Mesenchymal stem cell (in vitro differentiated cells and primary cell): Measurements from ENCODE around the gene RFX1.

Experiments
- DNase-seq: peaks from one replicate; pipeline ENCODE4 v3.0.0-alpha.2; 2013
- H2AFZ ChIP-seq: one replicate; pipeline ENCODE4 v1.6.1; 2013; ENCODE audit warnings: low read depth, mild to moderate bottlenecking, control low read depth, inconsistent platforms, low read length, moderate library complexity
- H2AK5ac ChIP-seq: 2 replicates; pipeline ENCODE4 v1.6.1; 2013; ENCODE audit warnings: low read length, moderate library complexity, mild to moderate bottlenecking, inconsistent platforms; ENCODE audit not compliant: severe bottlenecking
- H2BK120ac ChIP-seq: one replicate; pipeline ENCODE4 v1.6.1; 2013; ENCODE audit warnings: low read depth, mild to moderate bottlenecking, inconsistent platforms, low read length, moderate library complexity
- H2BK12ac ChIP-seq, 2 experiments: one replicate each; pipeline ENCODE4 v1.6.1; 2013; ENCODE audit warnings: inconsistent platforms in 2 of 2, low read length in 2 of 2, mild to moderate bottlenecking in 2 of 2, moderate library complexity in 2 of 2, control low read depth in 1 of 2
- H2BK15ac ChIP-seq: one replicate; pipeline ENCODE4 v1.6.1; 2013; ENCODE audit warnings: mild to moderate bottlenecking, low read depth, inconsistent platforms; ENCODE audit not compliant: poor library complexity, severe bottlenecking
- H2BK5ac ChIP-seq: 2 replicates; pipeline ENCODE4 v1.6.1; 2013; ENCODE audit warnings: low read depth, mild to moderate bottlenecking, low read length, control low read depth, inconsistent platforms; ENCODE audit not compliant: poor library complexity, severe bottlenecking
- H3K14ac ChIP-seq, 2 experiments: one replicate each; pipeline ENCODE4 v1.6.1; 2013; ENCODE audit warnings: inconsistent platforms in 2 of 2, low read length in 2 of 2, control low read depth in 1 of 2, mild to moderate bottlenecking in 1 of 2, moderate library complexity in 1 of 2
- H3K18ac ChIP-seq, 2 experiments: one replicate each; pipeline ENCODE4 v1.6.1; 2013; ENCODE audit warnings: inconsistent platforms in 2 of 2, low read length in 2 of 2, control low read depth in 1 of 2, low read depth in 1 of 2, mild to moderate bottlenecking in 1 of 2
- H3K23ac ChIP-seq, 2 experiments: one replicate each; pipeline ENCODE4 v1.6.1; 2013; ENCODE audit warnings: inconsistent platforms in 2 of 2, low read length in 2 of 2, mild to moderate bottlenecking in 2 of 2, moderate library complexity in 2 of 2, control low read depth in 1 of 2
- H3K27ac ChIP-seq: 2 replicates; pipeline ENCODE4 v1.5.1; 2013; ENCODE audit warnings: mild to moderate bottlenecking, moderate library complexity, low read length, control low read depth, inconsistent platforms; ENCODE audit not compliant: poor library complexity, severe bottlenecking
- H3K27me3 ChIP-seq, 2 experiments: 2 replicates each; pipeline versions ENCODE4 v1.6.1 to v1.7.0; 2013; ENCODE audit warnings: low read length in 2 of 2, mild to moderate bottlenecking in 2 of 2, moderate library complexity in 2 of 2, control low read depth in 1 of 2, inconsistent platforms in 1 of 2; ENCODE audit not compliant: control insufficient read depth in 1 of 2, insufficient read depth in 1 of 2
- H3K36me3 ChIP-seq, 2 experiments: 2 replicates each; pipeline versions ENCODE4 v1.6.1 to v1.7.0; 2013; ENCODE audit warnings: low read length in 2 of 2, control low read depth in 1 of 2, inconsistent platforms in 1 of 2, low read depth in 1 of 2, mild to moderate bottlenecking in 1 of 2; ENCODE audit not compliant: insufficient read depth in 2 of 2, control insufficient read depth in 1 of 2
- H3K4ac ChIP-seq, 2 experiments: one replicate each; pipeline ENCODE4 v1.6.1; 2013; ENCODE audit warnings: inconsistent platforms in 2 of 2, low read length in 2 of 2, mild to moderate bottlenecking in 2 of 2, moderate library complexity in 2 of 2, control low read depth in 1 of 2, low read depth in 1 of 2
- H3K4me1 ChIP-seq: 2 replicates; pipeline ENCODE4 v1.6.1; 2013; ENCODE audit warnings: low read depth, low read length, control low read depth; ENCODE audit not compliant: control insufficient read depth, insufficient read depth
- H3K4me2 ChIP-seq: 2 replicates; pipeline ENCODE4 v1.6.1; 2013; ENCODE audit warnings: low read length, mild to moderate bottlenecking, inconsistent platforms; ENCODE audit not compliant: poor library complexity, severe bottlenecking
- H3K4me3 ChIP-seq, 2 experiments: 2 replicates each; pipeline versions ENCODE4 v1.5.1 to v1.7.0; 2013; ENCODE audit warnings: low read length in 2 of 2, mild to moderate bottlenecking in 2 of 2, control low read depth in 1 of 2, low read depth in 1 of 2; ENCODE audit not compliant: insufficient read depth in 1 of 2
- H3K79me1 ChIP-seq: replicated peaks from 2 replicates; pipeline ENCODE4 v1.6.1; 2013; ENCODE audit warnings: mild to moderate bottlenecking, control low read depth, low read length, inconsistent platforms; ENCODE audit not compliant: poor library complexity, severe bottlenecking
- H3K9ac ChIP-seq: 2 replicates; pipeline ENCODE4 v1.7.0; 2013; ENCODE audit warnings: mild to moderate bottlenecking, low read length, moderate library complexity
- H3K9me3 ChIP-seq: 2 replicates; pipeline ENCODE4 v1.7.0; 2013; ENCODE audit warnings: mild to moderate bottlenecking, low read length; ENCODE audit not compliant: control insufficient read depth
- H4K8ac ChIP-seq: one replicate; pipeline ENCODE4 v1.6.1; 2013; ENCODE audit warnings: inconsistent platforms, mild to moderate bottlenecking, low read length, moderate library complexity
- H4K91ac ChIP-seq: one replicate; pipeline ENCODE4 v1.6.1; 2013; ENCODE audit warnings: mild to moderate bottlenecking, low read length, inconsistent platforms
- WGBS: methylation state at CpG from one replicate; pipeline ENCODE4 v1.1.7; 2013; ENCODE audit warnings: mixed read lengths; 5-methylcytosine and 5-hydroxymethylcytosine counted together

RFX1 gene

GRCh38 chr19:13996928-13997630, 9.0 kb downstream of the RFX1 start:
- WGBS = 94% methylated on average over 22 of the region's 22 CpGs
- no peak overlapping the region for H2AK5ac ChIP-seq
- H2AFZ ChIP-seq = no peak overlapping the region
- H3K4me3 ChIP-seq = no peak overlapping the region
- no peak overlapping the region for H4K91ac ChIP-seq
- no peaks in the 10 kb centered on the region for H3K27me3 ChIP-seq
- no peak overlapping the region for H3K14ac ChIP-seq
- H3K4me2 ChIP-seq = no peak overlapping the region
- H2BK15ac ChIP-seq = no peak overlapping the region
- peaks cover 58% of the 10 kb centered on the region for H3K79me1 ChIP-seq
- no peak overlapping the region for H3K27ac ChIP-seq
- H2BK12ac ChIP-seq = no peak overlapping the region
- DNase-seq = no peak
- H3K4ac ChIP-seq = no peak overlapping the region
- H3K9ac ChIP-seq = no peak overlapping the region
- no peak overlapping the region for H3K18ac ChIP-seq
- H4K8ac ChIP-seq = no peak overlapping the region
- H3K36me3 ChIP-seq = peaks cover 21 to 55% of the 10 kb centered on the region in 2 experiments
- no peak overlapping the region for H3K23ac ChIP-seq
- H3K9me3 ChIP-seq = peaks cover 10% of the 10 kb centered on the region
- H2BK5ac ChIP-seq = no peak overlapping the region
- peaks cover 4% of the 10 kb centered on the region for H3K4me1 ChIP-seq
- H2BK120ac ChIP-seq = no peak overlapping the region

GRCh38 chr19:13995878-13996765, 10.0 kb downstream of the RFX1 start:
- no peaks in the 10 kb centered on the region for H3K27me3 ChIP-seq
- no peak overlapping the region for H3K14ac ChIP-seq
- no peak overlapping the region for H2BK5ac ChIP-seq
- H3K79me1 ChIP-seq = peaks cover 59% of the 10 kb centered on the region
- no peak overlapping the region for H3K4me3 ChIP-seq
- H2BK120ac ChIP-seq = no peak overlapping the region
- H4K91ac ChIP-seq = peak overlapping the region; percentile 21
- H2BK12ac ChIP-seq = no peak overlapping the region
- no peak overlapping the region for H3K27ac ChIP-seq
- no peak overlapping the region for H3K9ac ChIP-seq
- DNase-seq = no peak
- no peak overlapping the region for H4K8ac ChIP-seq
- WGBS = 92% methylated on average over 13 of the region's 14 CpGs
- H2AK5ac ChIP-seq = no peak overlapping the region
- no peak overlapping the region for H3K4ac ChIP-seq
- no peak overlapping the region for H2AFZ ChIP-seq
- peaks cover 10% of the 10 kb centered on the region for H3K9me3 ChIP-seq
- H3K36me3 ChIP-seq = peaks cover 23 to 61% of the 10 kb centered on the region in 2 experiments
- no peak overlapping the region for H2BK15ac ChIP-seq
- H3K18ac ChIP-seq = no peak overlapping the region
- H3K4me1 ChIP-seq = peaks cover 4% of the 10 kb centered on the region
- no peak overlapping the region for H3K23ac ChIP-seq
- no peak overlapping the region for H3K4me2 ChIP-seq

- H3K27me3 ChIP-seq = no peaks in the 10 kb centered on the region
- peaks cover 53% of the 10 kb centered on the region for H3K79me1 ChIP-seq
- H2BK5ac ChIP-seq = no peak overlapping the region
- 97% methylated on average over 12 of the region's 13 CpGs for WGBS
- H2BK120ac ChIP-seq = no peak overlapping the region
- peaks cover 4% of the 10 kb centered on the region for H3K4me1 ChIP-seq
- no peak overlapping the region for H2AK5ac ChIP-seq
- no peak overlapping the region for H2BK12ac ChIP-seq
- peaks cover 23 to 57% of the 10 kb centered on the region in 2 experiments for H3K36me3 ChIP-seq
- H3K9me3 ChIP-seq = peaks cover 10% of the 10 kb centered on the region
- no peak for DNase-seq
- no peak overlapping the region for H3K4me2 ChIP-seq
- no peak overlapping the region for H3K14ac ChIP-seq
- no peak overlapping the region for H4K8ac ChIP-seq
- no peak overlapping the region for H3K4me3 ChIP-seq
- no peak overlapping the region for H3K18ac ChIP-seq
- no peak overlapping the region for H3K27ac ChIP-seq
- H3K23ac ChIP-seq = no peak overlapping the region
- no peak overlapping the region for H4K91ac ChIP-seq
- H2AFZ ChIP-seq = no peak overlapping the region
- H3K9ac ChIP-seq = peak overlapping the region; percentile 43
- H3K4ac ChIP-seq = no peak overlapping the region
- no peak overlapping the region for H2BK15ac ChIP-seq
Measured at GRCh38 chr19:13995017-13995728, 10.9 kb downstream of the RFX1 start.
